Thyroid gland (tissue), 4 donors: Measurements from ENCODE around the gene VPS26B.

Source experiments
- POLR2A ChIP-seq, 2 donors: fragments of 450-650 bp; IDR thresholded peaks; one replicate each; pipeline ENCODE4 v1.6.1; 2017; ENCODE audit warnings: antibody characterized with exemption in 2 of 2, mild to moderate bottlenecking in 2 of 2, moderate library complexity in 1 of 2
- TF ChIP-seq, protein P1 (sequence below), 6 experiments: fragments of 200-600 bp in 3 of 6; fragments of 450-650 bp in 3 of 6; sonication (generic) in 3 of 6; IDR thresholded peaks; one replicate each; pipeline ENCODE4 v1.5.1; 2016 to 2019; ENCODE audit warnings: antibody characterized with exemption in 6 of 6, mild to moderate bottlenecking in 2 of 6, inconsistent platforms in 1 of 6, moderate library complexity in 1 of 6

DNA sequence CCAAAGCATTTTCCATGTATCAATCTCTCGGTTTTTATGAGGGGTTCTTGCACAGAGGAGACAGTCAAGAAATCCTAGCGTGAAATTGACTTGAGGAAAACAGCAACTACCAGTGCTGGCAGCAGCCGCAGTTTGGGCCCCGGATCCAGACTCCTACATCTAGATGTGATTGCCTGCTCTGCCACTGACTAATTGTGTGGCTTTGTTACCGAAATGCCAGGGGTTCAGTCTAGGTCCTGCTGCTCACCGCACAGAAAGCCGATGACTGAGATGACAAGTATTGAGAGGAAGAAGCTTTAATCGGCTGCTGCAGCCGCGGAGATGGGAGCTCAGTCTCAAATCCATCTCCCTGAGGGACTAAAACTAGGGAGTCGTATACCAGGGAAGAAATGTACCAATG lies 43.5 kb downstream of the VPS26B start:
- TF ChIP-seq, protein P1, sequence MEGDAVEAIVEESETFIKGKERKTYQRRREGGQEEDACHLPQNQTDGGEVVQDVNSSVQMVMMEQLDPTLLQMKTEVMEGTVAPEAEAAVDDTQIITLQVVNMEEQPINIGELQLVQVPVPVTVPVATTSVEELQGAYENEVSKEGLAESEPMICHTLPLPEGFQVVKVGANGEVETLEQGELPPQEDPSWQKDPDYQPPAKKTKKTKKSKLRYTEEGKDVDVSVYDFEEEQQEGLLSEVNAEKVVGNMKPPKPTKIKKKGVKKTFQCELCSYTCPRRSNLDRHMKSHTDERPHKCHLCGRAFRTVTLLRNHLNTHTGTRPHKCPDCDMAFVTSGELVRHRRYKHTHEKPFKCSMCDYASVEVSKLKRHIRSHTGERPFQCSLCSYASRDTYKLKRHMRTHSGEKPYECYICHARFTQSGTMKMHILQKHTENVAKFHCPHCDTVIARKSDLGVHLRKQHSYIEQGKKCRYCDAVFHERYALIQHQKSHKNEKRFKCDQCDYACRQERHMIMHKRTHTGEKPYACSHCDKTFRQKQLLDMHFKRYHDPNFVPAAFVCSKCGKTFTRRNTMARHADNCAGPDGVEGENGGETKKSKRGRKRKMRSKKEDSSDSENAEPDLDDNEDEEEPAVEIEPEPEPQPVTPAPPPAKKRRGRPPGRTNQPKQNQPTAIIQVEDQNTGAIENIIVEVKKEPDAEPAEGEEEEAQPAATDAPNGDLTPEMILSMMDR (IDR thresholded peaks at IDR 0.05): no peak
- no peak for TF ChIP-seq POLR2A (IDR thresholded peaks at IDR 0.05)
